ENCODE data around the gene SNRNP40.

GRCh38 chr1:31244326-31244725 lies 52.3 kb downstream of the SNRNP40 start:
- TF ChIP-seq POLR2A (IDR thresholded peaks at IDR 0.05; ENCODE audit: low read length) = no peak
- no peak for TF ChIP-seq GATA1 (IDR thresholded peaks at IDR 0.05; ENCODE audit: low read depth, low read length)

Data from erythroblast (primary cell).